Hematopoietic multipotent progenitor cell treated with erythropoietin and hydrocortisone succinate and interleukin-3 and kit ligand, for 6 days (in vitro differentiated cells): ENCODE results near the gene SLAMF6.
"Not testable (repeated sequence)": the region's sequence is repeated elsewhere in the genome, so short reads cannot be mapped to it uniquely, and the experiment has no call there.

ENCODE experiments used
- DNase-seq: peaks from one replicate; pipeline ENCODE4 v3.0.0-alpha.2; 2015

The SLAMF6 gene

DNA sequence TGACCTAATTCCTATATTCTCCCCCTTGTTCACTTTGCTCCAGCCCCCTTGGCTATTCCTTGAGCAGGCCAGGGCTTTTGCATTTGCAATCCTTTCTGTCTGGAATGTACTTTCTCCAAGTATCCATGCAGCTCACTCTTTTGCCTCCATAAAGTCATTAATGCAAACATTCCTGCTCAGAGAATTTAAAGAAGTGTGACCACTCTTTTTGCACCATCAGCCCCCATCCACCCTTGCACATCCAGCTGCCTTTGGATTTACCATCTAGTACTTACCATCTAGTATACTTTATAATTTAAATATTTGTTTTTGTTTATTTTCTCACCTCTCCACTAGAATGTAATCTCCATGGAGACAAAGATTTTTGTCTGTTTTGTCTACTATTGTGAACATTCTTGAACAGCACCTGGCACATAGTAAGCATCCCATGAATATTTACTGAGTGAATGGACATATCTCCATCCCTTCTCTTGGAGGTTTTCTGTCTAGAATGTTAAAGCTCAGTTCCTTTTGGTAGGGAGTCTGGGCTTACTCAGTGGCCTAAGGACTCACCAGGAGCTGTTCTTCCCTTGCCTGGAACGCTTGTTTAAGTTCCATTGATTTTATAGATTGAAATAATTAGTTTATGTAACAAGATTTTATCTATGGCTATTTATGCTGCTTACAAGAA, 22.6 kb downstream of the SLAMF6 start:
- DNase-seq = no peak

DNA sequence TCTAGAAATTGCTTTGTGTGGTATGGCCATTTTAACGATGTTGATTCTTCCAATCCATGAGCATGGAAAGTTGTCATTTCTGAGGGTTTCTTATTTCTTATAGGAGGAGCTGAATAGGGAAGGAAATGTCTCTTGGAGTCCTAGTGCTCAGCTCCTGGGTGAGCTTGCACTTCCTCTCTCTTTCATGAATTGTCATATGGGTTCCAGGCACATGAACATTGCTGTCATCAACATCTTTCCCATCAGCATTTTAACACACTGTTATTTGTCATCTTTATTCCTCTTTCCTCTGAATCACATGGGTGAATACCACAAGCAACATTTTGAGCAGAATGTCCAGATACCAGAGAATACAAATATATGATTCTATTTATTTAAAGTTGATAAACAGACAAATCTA, 23.4 kb downstream of the SLAMF6 start:
- no peak for DNase-seq

DNA sequence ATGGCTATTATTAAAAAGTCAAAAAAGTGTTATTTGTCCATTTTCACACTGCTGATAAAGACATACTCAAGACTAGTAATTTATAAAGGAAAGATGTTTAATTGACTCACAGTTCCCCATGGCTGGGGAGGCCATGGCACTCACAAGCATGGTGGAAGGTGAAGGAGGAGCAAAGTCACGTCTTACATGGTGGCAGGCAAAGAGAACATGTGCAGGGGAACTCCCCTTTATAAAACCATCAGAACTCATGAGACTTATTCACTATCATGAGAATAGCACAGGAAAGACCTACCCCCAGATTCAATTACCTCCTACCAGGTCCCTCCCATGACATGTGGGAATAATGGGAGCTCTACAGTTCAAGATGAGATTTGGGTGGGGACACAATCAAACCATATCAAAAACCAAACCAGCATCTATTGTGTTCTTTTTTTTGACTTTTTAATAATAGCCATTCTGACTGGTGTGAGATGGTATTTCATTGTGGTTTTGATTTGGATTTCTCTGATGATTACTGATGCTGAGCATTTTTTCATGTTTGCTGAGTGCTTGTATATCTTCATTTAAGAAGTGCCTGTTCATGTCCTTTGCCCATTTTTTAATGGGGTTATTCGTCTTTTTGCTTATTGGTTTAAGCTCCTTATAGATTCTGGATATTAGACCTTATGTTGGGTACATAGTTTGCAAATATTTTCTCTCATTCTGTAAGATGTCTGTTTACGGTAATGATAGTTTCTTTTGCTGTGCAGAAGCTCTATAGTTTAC, 24.6 kb downstream of the SLAMF6 start:
- DNase-seq = not testable (repeated sequence)

DNA sequence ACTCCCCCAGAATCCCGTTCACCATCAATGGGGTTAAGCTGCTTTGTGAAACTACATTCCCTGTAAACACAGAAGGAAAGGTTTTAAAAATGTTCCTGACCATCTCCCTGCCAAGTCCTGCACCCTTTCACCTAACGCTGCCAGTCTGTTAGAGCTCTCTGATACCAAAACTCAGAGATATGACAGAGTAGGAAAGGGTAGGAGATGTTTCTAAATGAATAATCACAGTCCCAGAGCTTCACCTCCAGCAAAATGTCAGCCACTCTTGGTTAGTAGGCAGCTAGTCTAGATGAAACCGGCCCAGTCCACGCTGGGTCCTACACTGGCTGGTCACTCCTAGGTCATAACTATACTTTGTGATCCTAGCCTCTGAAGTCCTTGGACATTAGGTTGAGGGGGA, 26.7 kb downstream of the SLAMF6 start:
- DNase-seq = no peak

DNA sequence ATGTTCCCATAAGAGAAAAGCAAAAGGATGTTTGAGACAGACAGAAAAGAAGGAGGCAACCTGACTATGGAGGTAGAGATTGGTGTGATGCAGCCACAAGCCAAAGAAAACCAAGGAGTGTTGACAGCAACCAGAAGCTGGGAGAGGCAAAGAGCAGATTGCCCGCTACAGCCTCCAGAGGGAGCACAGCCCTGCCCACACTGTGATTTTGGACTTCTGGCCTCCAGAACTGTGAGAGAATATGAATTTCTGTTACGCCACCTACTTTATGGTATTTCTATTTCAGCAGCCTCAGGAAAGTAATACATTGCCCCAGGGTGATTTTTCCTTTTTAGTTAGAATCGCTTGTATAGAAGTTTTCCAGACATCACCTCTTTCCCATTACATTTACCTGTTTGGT, 28.4 kb downstream of the SLAMF6 start:
- DNase-seq = peak; percentile 21

DNA sequence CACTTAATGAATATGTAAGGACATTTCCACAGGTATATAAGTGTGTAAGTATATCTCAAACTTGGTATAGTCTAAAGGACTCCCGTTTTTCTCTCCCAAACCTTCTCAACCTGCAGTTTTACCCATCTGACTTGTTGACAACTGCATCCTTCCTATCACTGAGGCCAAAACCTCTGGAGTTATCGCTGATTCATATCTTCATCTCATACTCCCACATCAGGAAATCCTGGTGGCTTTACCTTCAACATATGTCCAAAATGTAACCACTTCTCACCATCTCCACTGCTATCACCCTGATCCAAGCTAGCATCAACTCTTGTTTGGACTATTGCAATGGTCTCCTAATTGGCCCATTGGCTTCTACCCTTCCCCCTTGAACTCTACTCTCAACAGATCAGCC, 30.4 kb downstream of the SLAMF6 start:
- no peak for DNase-seq

DNA sequence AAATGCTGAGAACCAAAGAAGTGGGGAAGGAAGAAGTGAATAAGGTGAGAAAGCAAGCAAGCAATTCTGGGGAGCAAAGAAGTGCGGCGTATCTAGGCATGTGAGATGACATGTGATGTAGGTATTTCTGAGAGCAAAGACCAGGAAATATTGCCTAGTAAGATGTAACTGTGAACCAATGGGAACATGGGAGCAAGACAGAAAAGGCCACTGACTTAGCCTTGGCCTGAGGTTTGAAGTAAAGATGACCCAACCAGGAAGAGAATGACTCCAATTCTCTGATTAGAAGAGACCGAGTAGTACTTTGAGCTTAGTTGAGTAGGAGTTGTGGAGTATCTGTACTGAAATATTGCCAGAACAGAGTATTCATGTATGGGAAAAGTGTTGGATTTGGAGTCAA, 31.1 kb downstream of the SLAMF6 start:
- no peak for DNase-seq

DNA sequence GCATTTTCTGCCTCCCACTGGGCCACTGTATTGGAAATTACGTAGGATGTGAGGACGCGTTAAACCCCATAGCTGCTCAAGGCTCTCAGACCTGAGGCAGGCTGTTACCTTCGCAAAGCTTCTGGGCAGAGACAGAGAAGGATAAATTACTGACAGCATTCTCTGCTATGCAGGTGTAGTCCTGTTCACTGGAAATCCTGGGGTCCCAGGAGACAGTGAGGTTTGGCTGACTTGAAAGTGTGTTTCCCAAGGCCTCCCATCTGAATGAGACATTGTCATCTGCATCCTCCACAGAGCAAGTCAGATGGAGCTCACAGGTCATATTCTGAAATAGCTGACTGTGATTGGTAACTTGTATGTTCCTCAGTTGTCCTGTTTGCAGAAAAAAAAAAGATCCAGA, 32.0 kb downstream of the SLAMF6 start:
- no peak for DNase-seq

DNA sequence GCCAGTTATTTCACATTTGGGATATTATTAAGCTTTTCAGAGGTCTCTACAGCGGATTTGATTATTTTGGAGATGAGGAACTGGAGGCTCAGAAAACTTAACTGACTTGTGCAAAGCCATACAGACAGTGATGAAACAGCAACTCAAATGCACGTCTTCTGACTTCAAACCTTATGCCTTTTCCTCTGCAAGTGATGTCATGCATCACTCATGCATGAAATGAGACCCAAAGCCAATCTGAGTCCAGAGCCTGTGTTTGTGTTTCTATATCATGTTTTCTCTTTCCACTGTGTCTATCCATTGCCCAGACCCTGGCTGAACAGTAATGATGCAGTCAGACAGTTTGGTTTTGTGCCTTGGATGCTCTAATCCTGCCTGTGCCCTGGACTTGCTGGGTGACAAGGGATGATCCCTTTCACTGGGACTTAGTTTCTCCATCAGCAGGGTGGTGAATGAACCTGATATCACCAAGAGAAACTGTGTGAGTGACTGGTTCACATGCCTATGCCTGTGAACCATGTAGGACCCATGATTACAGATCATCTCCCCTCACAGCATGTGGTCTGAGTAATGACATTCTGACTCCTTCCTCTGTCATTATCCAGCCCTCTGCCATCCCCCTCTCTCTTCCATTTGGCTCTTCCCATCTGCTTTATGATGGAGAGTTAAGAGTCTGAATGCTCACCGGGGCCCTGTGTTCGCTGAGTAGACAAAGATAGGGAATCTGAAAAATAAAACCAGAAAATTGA, 33.4 kb downstream of the SLAMF6 start:
- DNase-seq = no peak

DNA sequence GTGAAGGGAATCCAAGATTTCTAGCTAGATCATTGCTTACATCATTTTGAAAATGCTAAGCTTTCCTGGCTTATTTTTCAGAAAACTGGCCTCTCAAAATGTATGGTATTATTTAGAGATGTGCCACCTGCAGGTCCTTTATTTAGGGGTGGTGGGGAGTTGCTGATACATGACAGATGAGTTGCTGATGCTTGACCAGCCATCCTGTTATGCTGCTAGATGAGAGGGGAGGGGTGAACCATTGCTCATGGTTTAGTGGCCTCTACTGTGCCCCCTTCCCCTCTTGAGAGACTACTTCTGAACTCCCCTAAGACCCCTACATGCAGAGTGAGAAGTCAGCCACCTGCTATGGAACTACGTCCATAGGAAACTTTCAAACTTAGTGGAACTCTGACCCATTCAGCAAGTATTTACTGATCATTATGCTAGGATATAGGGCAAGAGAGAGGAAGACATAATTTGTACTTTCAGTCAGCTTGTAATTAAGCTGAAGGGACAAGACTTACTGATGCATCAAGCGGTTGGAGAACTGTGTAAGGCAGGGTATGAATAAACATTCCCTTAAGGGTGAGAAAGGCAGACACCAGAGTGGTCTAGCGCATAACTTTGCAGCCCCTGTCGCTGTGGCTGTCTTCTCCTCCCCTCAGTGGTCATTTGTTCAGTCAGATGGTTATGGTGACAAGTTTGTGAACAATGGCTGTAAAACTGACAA, 34.6 kb downstream of the SLAMF6 start:
- no peak for DNase-seq

DNA sequence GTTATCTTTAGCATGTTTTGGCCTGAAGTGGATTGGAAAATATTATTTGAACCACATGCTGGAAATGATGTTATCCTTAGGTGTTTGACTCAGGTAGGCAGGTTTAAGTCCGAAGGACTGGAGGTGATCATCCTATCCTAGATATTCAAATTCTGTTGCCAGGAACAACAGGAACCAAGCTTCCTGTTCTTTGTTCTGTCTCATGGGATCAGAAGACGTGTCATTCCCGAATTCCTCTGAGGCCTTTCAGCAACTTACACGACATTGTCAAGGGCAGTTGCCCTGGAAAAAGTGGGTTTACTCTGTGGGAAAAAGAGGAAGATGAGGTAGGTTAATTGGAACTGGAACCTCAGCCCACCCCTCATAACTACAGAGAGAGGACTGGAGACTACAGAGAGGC, 36.6 kb downstream of the SLAMF6 start:
- no peak for DNase-seq

DNA sequence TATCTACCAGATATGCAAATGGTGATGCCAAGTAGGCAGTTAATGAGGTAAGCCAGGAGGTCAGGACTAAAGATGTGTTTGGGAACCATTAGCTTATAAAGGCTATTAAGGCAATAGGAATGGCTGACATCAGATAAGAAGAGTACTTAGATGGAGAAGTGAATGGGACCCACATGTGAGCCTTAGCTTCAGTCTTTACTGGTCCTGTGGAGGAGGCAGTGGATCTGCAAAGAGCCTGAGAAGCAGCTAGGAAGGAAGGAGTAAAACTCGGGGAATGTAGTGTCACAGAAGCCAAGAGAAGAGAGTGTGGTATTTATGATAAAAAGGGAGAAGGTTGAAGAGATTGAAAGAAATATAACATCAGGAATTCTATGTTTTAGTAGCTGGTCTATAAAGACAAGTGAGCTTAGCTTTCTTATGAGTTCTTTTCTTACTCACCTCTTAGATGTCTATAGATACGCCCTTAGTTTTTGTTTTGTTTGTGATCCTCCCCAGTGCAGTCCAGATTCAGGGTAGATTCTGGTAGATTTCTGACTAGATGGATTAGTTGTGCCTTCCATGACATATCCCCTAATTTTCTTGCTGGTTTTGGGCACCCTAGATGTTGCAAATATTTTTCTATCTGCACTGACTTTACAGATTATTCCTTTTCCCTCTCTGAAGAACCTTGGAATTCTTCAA, 39.4 kb downstream of the SLAMF6 start:
- no peak for DNase-seq

DNA sequence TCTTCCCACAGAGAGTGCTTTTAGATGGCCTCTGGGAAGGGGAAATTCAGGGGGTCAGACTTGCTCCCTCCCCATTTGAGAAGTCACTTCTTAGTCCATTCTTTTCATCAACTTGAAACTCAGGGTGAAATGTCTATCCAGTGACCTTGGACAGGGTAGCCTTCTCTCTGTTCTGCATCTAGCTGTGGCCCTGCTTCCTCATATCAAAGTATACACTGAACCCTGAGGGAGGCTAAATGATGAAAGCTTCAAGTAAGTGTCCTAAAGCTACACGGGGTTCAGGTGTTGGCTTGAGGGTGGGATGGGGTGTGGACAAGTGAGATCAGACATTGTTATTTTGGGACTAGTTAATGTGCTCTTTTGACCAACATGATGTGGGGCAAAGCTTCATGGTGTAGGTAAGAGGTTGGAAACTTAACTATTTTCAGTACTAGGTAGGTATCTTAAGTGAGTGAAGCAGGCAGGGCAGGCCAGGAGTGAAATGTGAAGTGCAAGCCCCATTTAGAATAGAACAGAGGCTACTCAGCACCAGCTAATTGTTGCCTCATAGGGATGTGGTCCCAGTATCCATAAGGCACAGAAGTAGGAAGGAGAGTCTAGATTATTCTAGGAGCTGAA, 41.0 kb downstream of the SLAMF6 start:
- no peak for DNase-seq

DNA sequence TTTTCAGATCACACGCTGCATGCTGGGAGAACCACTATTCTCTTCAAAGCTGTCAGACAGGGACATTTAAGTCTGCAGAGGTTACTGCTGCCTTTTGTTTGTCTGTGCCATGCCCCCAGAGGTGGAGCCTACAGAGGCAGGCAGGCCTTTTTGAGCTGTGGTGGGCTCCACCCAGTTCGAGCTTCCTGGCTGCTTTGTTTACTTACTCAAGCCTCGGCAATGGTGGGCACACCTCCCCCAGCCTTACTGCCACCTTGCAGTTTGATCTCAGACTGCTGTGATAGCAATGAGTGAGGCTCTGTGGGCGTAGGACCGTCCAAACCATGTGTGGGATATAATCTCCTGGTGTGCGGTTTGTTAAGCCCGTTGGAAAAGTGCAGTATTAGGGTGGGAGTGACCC, 42.3 kb downstream of the SLAMF6 start:
- DNase-seq = not testable (repeated sequence)

DNA sequence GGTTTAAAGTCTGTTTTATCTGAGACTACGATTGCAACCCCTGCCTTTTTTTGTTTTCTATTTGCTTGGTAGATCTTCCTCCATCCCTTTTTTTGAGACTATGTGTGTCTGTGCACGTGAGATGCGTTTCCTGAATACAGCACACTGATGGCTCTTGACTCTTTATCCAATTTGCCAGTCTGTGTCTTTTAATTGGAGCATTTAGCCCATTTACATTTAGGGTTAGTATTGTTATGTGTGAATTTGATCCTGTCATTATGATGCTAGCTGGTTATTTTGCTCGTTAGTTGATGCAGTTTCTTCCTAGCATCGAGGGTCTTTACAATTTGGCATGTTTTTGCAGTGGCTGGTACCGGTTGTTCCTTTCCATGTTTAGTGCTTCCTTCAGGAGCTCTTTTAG, 44.0 kb downstream of the SLAMF6 start:
- not testable (repeated sequence) for DNase-seq

DNA sequence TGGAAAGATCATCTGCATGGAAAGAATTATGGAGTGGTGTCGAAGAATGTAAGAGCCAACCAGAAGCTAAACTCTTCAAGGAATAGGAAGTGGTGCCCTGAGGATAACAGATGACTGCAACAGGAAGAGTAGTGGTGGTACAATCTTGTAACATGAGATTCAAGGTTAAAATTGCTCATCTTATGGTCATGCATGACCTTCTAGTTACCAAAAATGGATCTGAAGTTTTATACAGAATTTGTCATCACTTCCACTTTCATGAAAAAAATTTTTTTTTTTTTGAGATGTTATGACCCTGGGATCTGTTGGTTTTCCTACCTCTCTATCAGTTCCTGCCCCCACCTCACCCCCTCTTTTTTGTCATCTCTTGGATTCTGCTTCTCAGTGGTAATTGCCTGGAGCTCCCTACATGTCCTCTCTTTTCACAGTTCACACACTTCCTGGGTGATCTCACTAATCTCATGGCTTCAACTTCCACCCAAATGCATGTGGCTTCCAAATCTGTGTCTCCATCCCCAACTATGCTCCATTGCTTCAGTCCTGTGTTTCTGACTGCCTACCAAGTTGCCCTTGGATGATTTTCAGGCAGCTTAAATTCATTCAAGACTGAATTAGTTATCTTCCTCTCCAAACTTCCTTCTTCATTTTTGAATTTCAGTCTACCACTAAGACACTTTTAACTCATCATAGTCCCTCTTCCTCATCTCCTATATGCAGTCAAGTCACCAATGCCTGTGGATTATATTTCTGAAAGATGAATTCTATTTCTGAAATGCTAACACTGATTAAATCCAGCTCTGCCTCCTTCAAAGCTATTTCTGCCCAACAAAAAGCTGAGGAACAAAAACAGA, 48.4 kb downstream of the SLAMF6 start:
- no peak for DNase-seq

DNA sequence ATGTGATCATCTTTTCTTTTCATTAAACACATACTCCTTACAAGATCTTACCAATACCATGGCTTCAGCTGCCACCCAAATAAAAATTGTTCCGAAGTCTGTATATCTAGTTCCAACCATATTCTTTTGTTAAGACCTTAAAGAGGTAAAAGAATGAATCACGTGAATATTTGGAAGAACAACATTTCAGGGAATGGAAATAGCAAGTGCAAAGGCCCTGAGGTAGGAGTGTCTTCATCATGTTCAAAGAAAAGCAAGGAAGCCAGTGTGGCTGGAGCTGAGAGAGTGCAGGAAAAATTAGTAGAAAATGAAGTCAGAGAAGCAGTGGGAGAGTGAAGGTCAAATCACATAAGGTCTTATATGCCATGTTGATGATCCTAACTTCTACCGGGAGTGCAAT, 50.9 kb downstream of the SLAMF6 start:
- no peak for DNase-seq

DNA sequence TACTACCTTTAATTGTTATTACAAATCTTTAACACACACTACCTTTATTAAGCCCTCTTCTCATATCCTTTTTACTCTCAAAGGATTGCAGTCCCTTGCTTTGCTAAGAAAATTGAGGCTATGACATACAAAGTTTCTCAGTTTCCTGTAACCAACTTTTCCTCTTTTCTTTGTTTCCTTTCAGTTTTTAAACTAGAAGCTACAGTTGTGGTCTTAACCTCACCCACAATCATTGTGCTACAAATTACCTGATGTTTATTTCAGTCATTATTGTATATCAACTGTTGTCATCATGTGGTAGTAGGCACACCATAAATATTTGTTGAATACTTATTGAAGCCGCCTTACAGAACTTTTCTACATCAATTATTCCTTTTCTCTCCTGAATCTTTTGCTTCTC, 51.8 kb downstream of the SLAMF6 start:
- no peak for DNase-seq

DNA sequence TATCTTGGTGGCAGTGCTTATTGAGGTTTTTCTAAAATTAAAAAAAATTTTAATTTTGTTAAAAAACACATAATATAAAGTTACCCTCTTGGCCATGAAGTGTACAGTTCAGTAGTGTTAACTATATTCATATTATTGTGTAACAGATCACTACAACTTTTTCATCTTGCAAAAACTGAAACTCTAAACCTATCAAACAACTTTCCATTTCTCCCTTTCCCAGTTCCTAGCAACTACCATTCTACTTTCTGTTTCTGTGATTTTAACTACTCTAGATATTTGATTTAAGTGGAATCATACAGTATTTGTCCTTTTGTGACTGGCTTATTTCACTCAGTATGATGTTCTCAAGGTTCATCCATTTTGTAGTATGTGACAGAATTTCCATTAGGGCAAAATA, 55.5 kb downstream of the SLAMF6 start:
- DNase-seq = no peak

DNA sequence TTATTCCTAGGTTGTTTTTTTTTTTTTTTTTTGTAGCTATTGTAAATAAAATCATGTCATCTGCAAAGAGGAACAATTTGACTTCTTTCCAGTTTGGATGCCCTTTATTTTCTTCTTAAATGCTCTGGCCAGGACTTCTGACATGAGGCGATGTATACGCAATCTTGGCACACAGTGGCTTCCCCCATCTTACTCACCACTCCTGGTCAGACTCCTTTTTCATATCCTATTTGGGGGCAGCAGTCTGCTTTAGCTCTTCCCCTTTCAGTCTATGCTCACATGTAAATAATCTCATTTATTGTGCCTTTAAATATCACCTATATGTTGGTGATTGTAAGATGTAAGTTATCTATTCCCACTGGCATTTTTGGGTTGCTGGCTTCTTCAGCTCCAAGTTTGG, 56.1 kb downstream of the SLAMF6 start:
- no peak for DNase-seq

DNA sequence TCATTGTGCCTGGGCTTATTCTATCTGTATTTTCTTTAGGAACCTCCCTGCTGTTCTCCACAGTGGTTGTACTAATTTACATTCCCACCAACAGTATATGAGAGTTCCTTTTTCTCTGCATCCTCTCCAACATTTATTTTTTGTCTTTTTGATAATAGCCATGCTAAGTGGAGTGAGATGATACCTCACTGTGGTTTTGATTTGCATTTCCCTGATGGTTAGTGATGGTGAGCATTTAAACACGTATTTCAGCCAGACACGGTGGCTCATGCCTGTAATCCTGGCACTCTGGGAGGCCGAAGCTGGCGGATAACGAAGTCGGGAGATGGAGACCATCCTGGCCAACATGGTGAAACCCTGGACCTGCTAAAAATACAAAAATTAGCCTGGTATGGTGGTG, 57.9 kb downstream of the SLAMF6 start:
- no peak for DNase-seq
